GOT3 (cell line): ENCODE measurements around the gene PSMB4.

Experiments used
- DNase-seq: peaks from one replicate; lab custom pipeline; 2025; ENCODE audit warnings: mixed read lengths; lab: John Stamatoyannopoulos, UW

The PSMB4 gene

GRCh38 chr1:151443846-151444782, 44.7 kb downstream of the PSMB4 start:
- no peak for DNase-seq

- DNase-seq, result no peak
These were observed 45.4 kb downstream of the PSMB4 start for GRCh38 chr1:151444783-151445177.

- no peak for DNase-seq
These were observed 48.3 kb downstream of the PSMB4 start for GRCh38 chr1:151447696-151448095.
